ENCODE data around the gene GBP3.
"Not testable (repeated sequence)": the region's sequence is repeated elsewhere in the genome, so short reads cannot be mapped to it uniquely, and the experiment has no call there.

The GBP3 gene

GRCh38 chr1:88976235-88976634 lies 46.4 kb downstream of the GBP3 start:
- Histone ChIP-seq H3K9me3 (ENCODE audit: control insufficient read depth, insufficient read depth, low read length) (no peaks in the 10 kb centered on the region), H3K4me1 (ENCODE audit: control insufficient read depth, insufficient read depth, low read length) (no peaks in the 10 kb centered on the region), H3K9ac (ENCODE audit: low read depth, low read length) (no peak overlapping the region), H3K27ac (ENCODE audit: low read depth, low read length) (no peak overlapping the region), H3K27me3 (ENCODE audit: control insufficient read depth, insufficient read depth, low read length) (no peaks in the 10 kb centered on the region), H3K4me3 (ENCODE audit: low read depth, low read length) (no peak overlapping the region), H3K36me3 (ENCODE audit: control insufficient read depth, insufficient read depth, low read length) (peaks cover 21% of the 10 kb centered on the region)

GRCh38 chr1:88974616-88975172 lies 48.0 kb downstream of the GBP3 start:
- H3K9me3 ChIP-seq (ENCODE audit: control insufficient read depth, insufficient read depth, low read length); H3K27ac ChIP-seq (ENCODE audit: low read depth, low read length); H3K4me3 ChIP-seq (ENCODE audit: low read depth, low read length); H3K27me3 ChIP-seq (ENCODE audit: control insufficient read depth, insufficient read depth, low read length); H3K4me1 ChIP-seq (ENCODE audit: control insufficient read depth, insufficient read depth, low read length); H3K9ac ChIP-seq (ENCODE audit: low read depth, low read length): not testable (repeated sequence)
- peaks cover 16% of the 10 kb centered on the region for H3K36me3 ChIP-seq (ENCODE audit: control insufficient read depth, insufficient read depth, low read length)

- Histone ChIP-seq H3K4me3 (ENCODE audit: low read depth, low read length) (no peak overlapping the region), H3K4me1 (ENCODE audit: control insufficient read depth, insufficient read depth, low read length) (no peaks in the 10 kb centered on the region), H3K27ac (ENCODE audit: low read depth, low read length) (no peak overlapping the region), H3K9me3 (ENCODE audit: control insufficient read depth, insufficient read depth, low read length) (no peaks in the 10 kb centered on the region), H3K27me3 (ENCODE audit: control insufficient read depth, insufficient read depth, low read length) (no peaks in the 10 kb centered on the region), H3K9ac (ENCODE audit: low read depth, low read length) (no peak overlapping the region), H3K36me3 (ENCODE audit: control insufficient read depth, insufficient read depth, low read length) (peaks cover 15% of the 10 kb centered on the region)
Observed at GRCh38 chr1:88973520-88974137, 49.0 kb downstream of the GBP3 start.

- Histone ChIP-seq H3K4me3 (ENCODE audit: low read depth, low read length) (no peak overlapping the region), H3K4me1 (ENCODE audit: control insufficient read depth, insufficient read depth, low read length) (no peaks in the 10 kb centered on the region), H3K9me3 (ENCODE audit: control insufficient read depth, insufficient read depth, low read length) (no peaks in the 10 kb centered on the region), H3K27ac (ENCODE audit: low read depth, low read length) (no peak overlapping the region), H3K36me3 (ENCODE audit: control insufficient read depth, insufficient read depth, low read length) (peaks cover 80% of the 10 kb centered on the region), H3K9ac (ENCODE audit: low read depth, low read length) (no peak overlapping the region), H3K27me3 (ENCODE audit: control insufficient read depth, insufficient read depth, low read length) (no peaks in the 10 kb centered on the region)
Observed at GRCh38 chr1:88961647-88962275, 60.9 kb downstream of the GBP3 start.

- Histone ChIP-seq H3K9me3 (ENCODE audit: control insufficient read depth, insufficient read depth, low read length) (no peaks in the 10 kb centered on the region), H3K27ac (ENCODE audit: low read depth, low read length) (no peak overlapping the region), H3K4me3 (ENCODE audit: low read depth, low read length) (no peak overlapping the region), H3K9ac (ENCODE audit: low read depth, low read length) (no peak overlapping the region), H3K27me3 (ENCODE audit: control insufficient read depth, insufficient read depth, low read length) (no peaks in the 10 kb centered on the region), H3K36me3 (ENCODE audit: control insufficient read depth, insufficient read depth, low read length) (peaks cover 80% of the 10 kb centered on the region), H3K4me1 (ENCODE audit: control insufficient read depth, insufficient read depth, low read length) (no peaks in the 10 kb centered on the region)
Observed at GRCh38 chr1:88961081-88961480, 61.6 kb downstream of the GBP3 start.

Measured in HUES48 (cell line).